ENCODE measurements around the gene CDH20. TPM values are rescaled to one million over a fixed set of nuclear protein-coding genes. Genes with fewer than 3 reads are reported as not detected.

The CDH20 gene
- total and polyA plus RNA-seq, 2 of the 4 experiments (the other 2 are of a cell fraction) = not detected

GRCh38 chr18:61471942-61472341 is 138.7 kb downstream of the CDH20 start:
- BruUV-seq (replicated peaks) = no TSS peak
- no peak overlapping the region for H2BK20ac ChIP-seq (ENCODE audit: low read depth, low read length)
- in situ Hi-C loops (cut with MboI; ENCODE audit: low sequenced_read_pairs) (no loop called here), intact Hi-C loops (cut with micrococcal nuclease) (no loop called here), dilution Hi-C loops (cut with HindIII; ENCODE audit: low sequenced_read_pairs, unreplicated experiment) (no loop called here)
- H3K27ac ChIP-seq (ENCODE audit: insufficient read depth, low read length) = no peak overlapping the region
- H3K9me1 ChIP-seq (ENCODE audit: insufficient read depth, low read length) = no peaks in the 10 kb centered on the region
- no peak overlapping the region for H3K4me3 ChIP-seq (ENCODE audit: insufficient read depth, low read depth, low read length)
- no peak overlapping the region for H3K9ac ChIP-seq (ENCODE audit: low read depth, low read length)
- H4K91ac ChIP-seq (ENCODE audit: insufficient read depth, low read depth, low read length) = no peak overlapping the region
- H3K4ac ChIP-seq (ENCODE audit: low read depth, low read length) = no peak overlapping the region
- H2AFZ ChIP-seq (replicated peaks; ENCODE audit: low read length, poor library complexity) = peak overlapping the region; percentile 16
- no peaks in the 10 kb centered on the region for H4K20me1 ChIP-seq (ENCODE audit: insufficient read depth, low read length)
- ATAC-seq (ENCODE audit: low read depth) = no peak
- H2BK15ac ChIP-seq (ENCODE audit: low read depth, low read length) = no peak overlapping the region
- POLR2A ChIA-PET (ENCODE audit: unreplicated experiment) = no interaction called here
- H2BK120ac ChIP-seq (ENCODE audit: low read depth, low read length) = no peak overlapping the region
- H3K14ac ChIP-seq (replicated peaks; ENCODE audit: low read depth, low read length) = no peak overlapping the region
- H3K18ac ChIP-seq (ENCODE audit: low read depth, low read length) = no peak overlapping the region
- peaks cover 3% of the 10 kb centered on the region for H3K27me3 ChIP-seq (ENCODE audit: control insufficient read depth, insufficient read depth, low read length)
- no peaks in the 10 kb centered on the region for H3K9me3 ChIP-seq (ENCODE audit: control insufficient read depth, insufficient read depth, low read length)
- no peak overlapping the region for H2AK5ac ChIP-seq (ENCODE audit: low read depth, low read length)
- H3K36me3 ChIP-seq (ENCODE audit: control insufficient read depth, insufficient read depth, low read length) = no peaks in the 10 kb centered on the region
- H2BK5ac ChIP-seq (ENCODE audit: low read depth, low read length, poor library complexity, severe bottlenecking) = no peak overlapping the region
- no peak overlapping the region for H4K8ac ChIP-seq (ENCODE audit: low read depth in 2 of 2, low read length in 2 of 2)
- DNase-seq = no peak
- no peak overlapping the region for H4K5ac ChIP-seq (ENCODE audit: low read depth, low read length)
- no peak overlapping the region for H3K23ac ChIP-seq (ENCODE audit: low read depth, low read length)
- no peak overlapping the region for H3K4me2 ChIP-seq (ENCODE audit: low read depth, low read length)
- no peaks in the 10 kb centered on the region for H3K79me1 ChIP-seq (ENCODE audit: low read depth in 1 of 2, low read length in 2 of 2)
- CTCF ChIA-PET = no interaction called here
- TF ChIP-seq NFE2L2 (IDR thresholded peaks at IDR 0.05; ENCODE audit: low read depth, low read length) (no peak), CTCF (conservative IDR thresholded peaks at IDR 0.05; ENCODE audit: low read depth, low read length) (no peak), CHD1 (IDR thresholded peaks at IDR 0.05; ENCODE audit: low read depth, low read length) (no peak), MXI1 (IDR thresholded peaks at IDR 0.05; ENCODE audit: borderline replicate concordance, low read depth, low read length) (no peak)
- WGBS, 2 experiments (ENCODE audit: extremely low coverage in 2 of 2, insufficient read length in 1 of 2) = no CpG with 5 or more reads among the region's 5 CpGs
- no peak overlapping the region for H2AK9ac ChIP-seq (replicated peaks; ENCODE audit: low read depth, low read length, poor library complexity)
- no peak overlapping the region for H3K56ac ChIP-seq (ENCODE audit: extremely low read depth, insufficient read depth, low read length)
- no peaks in the 10 kb centered on the region for H3K4me1 ChIP-seq (ENCODE audit: control insufficient read depth, insufficient read depth, low read length)
